Stimulated activated naive CD8-positive, alpha-beta T cell treated with anti-CD3 and anti-CD28 coated beads, Interleukin-15, Interleukin-2, amounts not matched to agents 100 ng/mL and 50 ng/mL, for 24 hours (primary cell): ENCODE results near the gene LMX1B.

ENCODE experiments used
- H3K27ac Mint-ChIP-seq: one replicate; pipeline ENCODE4 v1.8.0; 2021; ENCODE audit warnings: mild to moderate bottlenecking, mixed read lengths
- H3K27me3 Mint-ChIP-seq: one replicate; pipeline ENCODE4 v1.8.0; 2021; ENCODE audit warnings: mixed read lengths
- H3K36me3 Mint-ChIP-seq: one replicate; pipeline ENCODE4 v1.8.0; 2021; ENCODE audit warnings: low read depth, mixed read lengths
- H3K4me1 Mint-ChIP-seq: one replicate; pipeline ENCODE4 v1.8.0; 2021; ENCODE audit warnings: low read depth, mixed read lengths
- H3K4me3 Mint-ChIP-seq: one replicate; pipeline ENCODE4 v1.8.0; 2021; ENCODE audit warnings: mild to moderate bottlenecking, mixed read lengths
- H3K9me3 Mint-ChIP-seq: one replicate; pipeline ENCODE4 v1.8.0; 2021; ENCODE audit warnings: mixed read lengths

LMX1B gene

DNA sequence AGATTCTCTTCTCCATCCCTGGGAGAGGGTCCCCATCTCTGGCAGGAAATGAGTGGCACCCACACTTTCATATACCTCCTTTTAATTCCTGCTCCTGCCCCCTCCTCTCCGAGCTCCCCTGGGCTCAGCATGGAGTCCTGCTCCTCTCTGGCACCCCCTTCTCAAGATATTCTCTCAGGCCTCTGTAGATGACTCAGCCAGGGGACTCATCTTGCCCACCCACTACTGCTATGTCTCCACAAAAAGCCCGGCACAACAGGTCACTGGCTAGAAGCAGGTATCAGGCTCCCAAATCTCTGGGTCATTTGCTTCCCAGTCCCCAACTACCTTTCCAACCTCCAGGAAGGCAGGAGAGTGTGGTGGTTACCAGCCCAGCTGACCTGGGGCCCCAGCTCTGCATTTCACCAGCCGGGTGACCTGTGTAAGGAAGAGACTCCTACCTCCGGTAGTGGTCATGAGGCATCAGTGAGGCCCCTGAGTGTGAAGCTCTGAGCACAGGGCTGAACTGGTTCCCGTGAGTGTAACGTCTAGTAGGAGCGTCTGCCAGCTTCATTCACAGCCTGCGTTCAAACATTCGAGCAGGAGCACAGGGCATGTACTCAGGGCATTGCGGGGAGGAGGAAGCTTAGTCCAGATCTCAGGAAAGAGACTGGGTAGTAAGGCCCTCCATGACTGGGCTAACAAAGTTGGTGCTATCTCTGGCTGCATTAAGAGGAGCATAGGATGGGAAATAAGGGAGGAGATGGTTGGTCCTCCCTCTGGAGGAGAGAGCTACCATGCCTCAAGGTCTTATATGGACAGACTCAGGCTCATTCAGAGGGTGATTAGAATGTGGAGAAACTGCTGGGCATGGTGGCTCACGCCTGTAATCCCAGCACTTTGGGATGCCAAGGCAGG is 63.7 kb downstream of the LMX1B start:
- Mint-ChIP-seq H3K4me1 (peaks cover 24% of the 10 kb centered on the region), H3K27me3 (peaks cover 78% of the 10 kb centered on the region), H3K9me3 (no peaks in the 10 kb centered on the region), H3K36me3 (peaks cover 3% of the 10 kb centered on the region), H3K27ac (no peak overlapping the region), H3K4me3 (no peak overlapping the region)

DNA sequence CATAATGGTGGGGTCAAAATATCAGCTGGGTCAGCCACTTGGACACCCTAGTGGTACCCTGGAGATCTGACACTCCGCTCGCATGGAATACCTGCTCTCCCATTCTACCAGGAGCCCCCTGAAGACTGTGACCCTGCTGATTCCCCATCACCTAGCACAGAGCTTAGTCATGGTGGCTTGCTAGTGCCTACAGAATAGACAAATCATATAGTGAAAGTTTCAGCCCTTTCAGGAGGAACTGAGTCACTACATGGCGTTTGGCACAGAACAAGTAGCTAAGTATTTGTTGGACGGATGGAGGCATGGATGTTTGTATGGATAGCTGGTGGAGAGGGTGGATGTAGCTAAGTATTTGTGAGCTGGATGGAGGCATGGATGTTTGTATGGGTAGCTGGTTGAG is 65.3 kb downstream of the LMX1B start:
- H3K27me3 Mint-ChIP-seq = peaks cover 74% of the 10 kb centered on the region
- H3K4me3 Mint-ChIP-seq = no peak overlapping the region
- no peak overlapping the region for H3K27ac Mint-ChIP-seq
- H3K9me3 Mint-ChIP-seq = no peaks in the 10 kb centered on the region
- peaks cover 3% of the 10 kb centered on the region for H3K36me3 Mint-ChIP-seq
- H3K4me1 Mint-ChIP-seq = peaks cover 24% of the 10 kb centered on the region

DNA sequence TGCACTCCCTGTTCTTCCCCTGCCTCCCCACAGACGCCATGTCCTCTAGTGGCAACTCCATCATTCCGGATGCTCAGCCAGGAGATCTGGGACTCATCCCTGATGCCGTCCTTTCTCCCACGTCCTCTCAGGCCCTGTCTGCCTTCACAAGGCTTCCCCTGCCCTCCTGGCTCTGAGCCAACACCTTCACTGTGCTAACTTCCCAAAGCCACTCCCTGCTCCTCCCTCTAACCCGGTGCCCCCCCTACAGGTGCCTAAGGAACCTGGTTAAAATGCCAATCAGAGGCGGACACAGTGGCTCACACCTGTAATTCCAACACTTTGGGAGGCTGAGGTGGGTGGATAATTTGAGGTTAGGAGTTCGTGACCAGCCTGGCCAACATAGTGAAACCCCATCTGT is 67.6 kb downstream of the LMX1B start:
- H3K4me3 Mint-ChIP-seq = no peak overlapping the region
- peaks cover 20% of the 10 kb centered on the region for H3K4me1 Mint-ChIP-seq

GRCh38 chr9:126682113-126682810 is 68.5 kb downstream of the LMX1B start:
- Mint-ChIP-seq H3K9me3 (no peaks in the 10 kb centered on the region), H3K4me1 (peaks cover 15% of the 10 kb centered on the region), H3K36me3 (no peaks in the 10 kb centered on the region), H3K27me3 (peaks cover 70% of the 10 kb centered on the region), H3K4me3 (no peak overlapping the region), H3K27ac (no peak overlapping the region)

More for the DNA sequence above, 67.6 kb downstream of the LMX1B start:
- H3K27ac Mint-ChIP-seq = no peak overlapping the region
- peaks cover 74% of the 10 kb centered on the region for H3K27me3 Mint-ChIP-seq
- H3K9me3 Mint-ChIP-seq = no peaks in the 10 kb centered on the region
- no peaks in the 10 kb centered on the region for H3K36me3 Mint-ChIP-seq

GRCh38 chr9:126682928-126683697 is 69.4 kb downstream of the LMX1B start:
- H3K4me1 Mint-ChIP-seq = peaks cover 10% of the 10 kb centered on the region
- no peaks in the 10 kb centered on the region for H3K9me3 Mint-ChIP-seq
- peaks cover 70% of the 10 kb centered on the region for H3K27me3 Mint-ChIP-seq
- no peak overlapping the region for H3K4me3 Mint-ChIP-seq
- no peak overlapping the region for H3K27ac Mint-ChIP-seq
- no peaks in the 10 kb centered on the region for H3K36me3 Mint-ChIP-seq

DNA sequence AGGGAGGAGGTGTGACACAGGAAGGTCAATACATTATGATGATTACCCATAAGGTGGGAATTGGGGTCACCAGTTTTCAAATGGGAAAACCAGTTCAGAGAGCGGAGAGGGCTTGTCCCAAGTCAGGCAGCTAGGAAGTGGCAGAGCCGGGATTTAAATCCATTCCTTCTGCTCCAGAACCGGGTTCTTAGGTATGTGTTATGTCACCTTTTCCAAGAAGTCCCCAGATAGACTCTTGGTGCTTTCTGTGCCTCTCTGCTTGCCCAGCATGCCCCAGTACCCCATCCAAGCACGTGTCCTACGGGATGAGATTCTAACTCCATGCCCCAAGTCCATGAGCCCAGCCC is 69.9 kb downstream of the LMX1B start:
- H3K36me3 Mint-ChIP-seq = no peaks in the 10 kb centered on the region
- H3K4me3 Mint-ChIP-seq = no peak overlapping the region
- no peaks in the 10 kb centered on the region for H3K9me3 Mint-ChIP-seq
- H3K27ac Mint-ChIP-seq = no peak overlapping the region
- peaks cover 7% of the 10 kb centered on the region for H3K4me1 Mint-ChIP-seq
- peaks cover 66% of the 10 kb centered on the region for H3K27me3 Mint-ChIP-seq

DNA sequence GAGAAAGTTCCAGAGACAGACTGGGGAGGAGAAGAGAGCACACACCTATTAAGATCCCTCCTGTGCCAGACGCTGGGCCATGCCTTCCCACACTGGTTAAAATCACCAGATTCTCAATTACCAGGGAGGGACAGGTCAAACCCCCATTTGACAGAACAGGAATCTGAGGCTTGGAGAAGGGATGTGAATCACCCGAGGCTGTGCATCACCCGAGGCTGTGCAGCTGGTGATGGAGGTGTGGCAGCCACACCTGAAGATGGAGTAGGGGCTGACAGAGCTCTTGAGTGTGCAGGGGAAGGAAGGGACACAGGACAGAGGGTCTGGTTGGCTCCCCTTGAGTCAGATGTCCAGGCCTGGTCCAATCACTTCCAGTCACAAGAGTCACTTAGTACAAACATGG is 70.6 kb downstream of the LMX1B start:
- Mint-ChIP-seq H3K4me3 (no peak overlapping the region), H3K27me3 (peaks cover 63% of the 10 kb centered on the region), H3K27ac (no peak overlapping the region), H3K4me1 (peaks cover under 1% of the 10 kb centered on the region), H3K36me3 (no peaks in the 10 kb centered on the region), H3K9me3 (no peaks in the 10 kb centered on the region)

DNA sequence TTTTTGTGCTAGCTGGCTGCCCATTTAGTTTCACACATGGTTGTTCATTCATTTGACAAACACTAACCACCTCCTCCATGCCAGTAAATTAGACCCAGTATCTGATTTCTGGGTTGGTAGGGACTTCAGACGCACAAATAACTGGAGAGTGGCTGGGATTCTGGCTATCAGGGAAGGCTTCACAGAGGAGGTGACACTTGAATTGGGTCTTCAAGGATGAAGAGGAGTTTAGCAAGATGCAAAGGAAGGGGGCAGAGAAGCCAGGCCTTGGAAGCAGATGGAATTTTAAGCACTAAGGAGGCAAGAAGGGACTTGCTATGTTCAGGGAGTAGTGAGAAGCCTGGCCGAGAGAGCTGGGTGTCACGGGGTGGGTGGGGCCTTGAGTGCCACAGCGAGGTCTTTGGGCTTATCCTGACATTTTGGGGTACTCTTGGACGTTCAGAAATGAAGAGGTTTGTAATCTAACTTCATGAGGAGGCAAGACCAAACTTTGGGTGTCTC is 71.3 kb downstream of the LMX1B start:
- Mint-ChIP-seq H3K9me3 (no peaks in the 10 kb centered on the region), H3K27ac (no peak overlapping the region), H3K4me1 (no peaks in the 10 kb centered on the region), H3K36me3 (no peaks in the 10 kb centered on the region), H3K4me3 (no peak overlapping the region), H3K27me3 (peaks cover 62% of the 10 kb centered on the region)

- no peak overlapping the region for H3K27ac Mint-ChIP-seq
- H3K4me1 Mint-ChIP-seq = no peaks in the 10 kb centered on the region
- no peaks in the 10 kb centered on the region for H3K9me3 Mint-ChIP-seq
- H3K36me3 Mint-ChIP-seq = no peaks in the 10 kb centered on the region
- peaks cover 52% of the 10 kb centered on the region for H3K27me3 Mint-ChIP-seq
- no peak overlapping the region for H3K4me3 Mint-ChIP-seq
Observed at GRCh38 chr9:126687930-126688461, 74.3 kb downstream of the LMX1B start.

DNA sequence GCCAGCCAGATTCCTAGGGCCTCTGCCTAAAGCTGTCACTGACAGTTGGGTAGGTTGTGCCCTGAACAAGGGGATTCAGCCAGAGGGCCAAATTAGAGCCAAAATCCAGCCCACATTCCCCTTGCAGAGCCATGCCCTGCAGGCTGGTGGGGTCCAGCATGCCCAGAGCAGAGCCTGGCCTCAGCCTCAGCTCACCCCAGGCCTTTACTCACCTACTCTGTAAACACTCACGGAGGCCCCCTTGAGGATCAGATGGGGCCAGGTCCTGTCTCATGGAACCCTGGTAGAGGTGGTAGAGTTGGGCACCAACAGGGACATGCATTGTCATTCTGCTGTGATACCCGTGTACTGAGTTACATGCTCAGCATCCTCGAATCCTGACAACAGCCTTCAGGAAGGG is 74.9 kb downstream of the LMX1B start:
- Mint-ChIP-seq H3K36me3 (no peaks in the 10 kb centered on the region), H3K27me3 (peaks cover 48% of the 10 kb centered on the region), H3K27ac (no peak overlapping the region), H3K4me1 (no peaks in the 10 kb centered on the region), H3K9me3 (no peaks in the 10 kb centered on the region), H3K4me3 (no peak overlapping the region)

DNA sequence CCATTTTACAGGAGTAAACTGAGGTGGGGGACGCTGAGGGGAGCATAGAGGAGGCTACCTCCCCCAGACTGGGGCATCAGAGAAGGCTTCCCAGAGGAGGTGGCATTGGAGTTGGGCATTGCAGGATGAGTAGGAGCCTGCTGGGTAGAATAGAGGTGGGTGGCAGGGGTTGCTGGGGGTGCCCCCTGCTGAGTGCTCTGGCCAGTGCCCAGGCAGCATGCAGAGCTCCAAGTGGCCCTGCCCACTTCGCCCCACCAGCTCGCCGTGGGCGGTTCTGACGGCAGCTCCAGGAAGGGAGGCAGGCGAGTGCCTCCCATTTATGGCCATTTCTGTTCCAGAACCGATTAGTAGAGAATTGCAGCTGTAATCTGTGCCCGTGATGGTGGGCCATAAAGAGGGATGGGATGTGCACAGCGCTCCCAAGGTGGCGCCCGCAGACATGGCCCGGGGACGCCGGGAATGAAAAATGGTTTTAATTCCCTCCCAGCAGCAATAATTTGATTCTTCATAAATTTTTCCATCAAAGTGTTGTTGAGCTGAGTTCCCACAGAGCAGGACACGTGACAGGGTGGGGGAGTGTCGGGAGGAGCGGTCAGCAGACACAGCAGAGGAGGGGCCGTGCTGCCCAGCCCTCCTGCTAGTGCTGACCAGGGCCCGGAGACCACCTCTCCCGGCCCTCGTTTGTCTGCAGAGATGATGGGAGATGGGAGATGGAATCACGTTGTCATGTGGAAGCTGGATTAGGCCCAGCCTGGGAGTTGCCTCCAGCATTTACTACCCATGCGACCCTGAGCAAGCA is 75.5 kb downstream of the LMX1B start:
- H3K4me3 Mint-ChIP-seq = no peak overlapping the region
- H3K36me3 Mint-ChIP-seq = no peaks in the 10 kb centered on the region
- H3K9me3 Mint-ChIP-seq = no peaks in the 10 kb centered on the region
- H3K27me3 Mint-ChIP-seq = peaks cover 42% of the 10 kb centered on the region
- H3K27ac Mint-ChIP-seq = no peak overlapping the region
- H3K4me1 Mint-ChIP-seq = no peaks in the 10 kb centered on the region

GRCh38 chr9:126690431-126691051 is 76.8 kb downstream of the LMX1B start:
- no peaks in the 10 kb centered on the region for H3K9me3 Mint-ChIP-seq
- no peaks in the 10 kb centered on the region for H3K36me3 Mint-ChIP-seq

GRCh38 chr9:126692041-126692758 is 78.5 kb downstream of the LMX1B start:
- Mint-ChIP-seq H3K27me3 (peaks cover 24% of the 10 kb centered on the region), H3K4me3 (no peak overlapping the region), H3K9me3 (no peaks in the 10 kb centered on the region), H3K4me1 (no peaks in the 10 kb centered on the region), H3K36me3 (no peaks in the 10 kb centered on the region), H3K27ac (no peak overlapping the region)

More at GRCh38 chr9:126690431-126691051, 76.8 kb downstream of the LMX1B start:
- H3K4me3 Mint-ChIP-seq = no peak overlapping the region
- H3K27me3 Mint-ChIP-seq = peaks cover 32% of the 10 kb centered on the region
- no peaks in the 10 kb centered on the region for H3K4me1 Mint-ChIP-seq
- no peak overlapping the region for H3K27ac Mint-ChIP-seq
